Head of caudate nucleus (tissue), 42 donors: Measurements from ENCODE around the gene RND3.
A peak's percentile ranks its signal among the peaks of the same experiment; 100 is the strongest.

Experiments
- DNase-seq, 42 donors: peaks; one replicate each; pipeline versions ENCODE4 v3.0.0 to v3.0.0-alpha.2; 2020 to 2021; ENCODE audit warnings: mixed read lengths in 7 of 42
- intact Hi-C: fragments of 100-400 bp; cut with DNase I; formaldehyde crosslinking; loops from one replicate; pipeline ENCODE4 v1.15.0; 2022

The RND3 gene, protein sequence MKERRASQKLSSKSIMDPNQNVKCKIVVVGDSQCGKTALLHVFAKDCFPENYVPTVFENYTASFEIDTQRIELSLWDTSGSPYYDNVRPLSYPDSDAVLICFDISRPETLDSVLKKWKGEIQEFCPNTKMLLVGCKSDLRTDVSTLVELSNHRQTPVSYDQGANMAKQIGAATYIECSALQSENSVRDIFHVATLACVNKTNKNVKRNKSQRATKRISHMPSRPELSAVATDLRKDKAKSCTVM

DNA sequence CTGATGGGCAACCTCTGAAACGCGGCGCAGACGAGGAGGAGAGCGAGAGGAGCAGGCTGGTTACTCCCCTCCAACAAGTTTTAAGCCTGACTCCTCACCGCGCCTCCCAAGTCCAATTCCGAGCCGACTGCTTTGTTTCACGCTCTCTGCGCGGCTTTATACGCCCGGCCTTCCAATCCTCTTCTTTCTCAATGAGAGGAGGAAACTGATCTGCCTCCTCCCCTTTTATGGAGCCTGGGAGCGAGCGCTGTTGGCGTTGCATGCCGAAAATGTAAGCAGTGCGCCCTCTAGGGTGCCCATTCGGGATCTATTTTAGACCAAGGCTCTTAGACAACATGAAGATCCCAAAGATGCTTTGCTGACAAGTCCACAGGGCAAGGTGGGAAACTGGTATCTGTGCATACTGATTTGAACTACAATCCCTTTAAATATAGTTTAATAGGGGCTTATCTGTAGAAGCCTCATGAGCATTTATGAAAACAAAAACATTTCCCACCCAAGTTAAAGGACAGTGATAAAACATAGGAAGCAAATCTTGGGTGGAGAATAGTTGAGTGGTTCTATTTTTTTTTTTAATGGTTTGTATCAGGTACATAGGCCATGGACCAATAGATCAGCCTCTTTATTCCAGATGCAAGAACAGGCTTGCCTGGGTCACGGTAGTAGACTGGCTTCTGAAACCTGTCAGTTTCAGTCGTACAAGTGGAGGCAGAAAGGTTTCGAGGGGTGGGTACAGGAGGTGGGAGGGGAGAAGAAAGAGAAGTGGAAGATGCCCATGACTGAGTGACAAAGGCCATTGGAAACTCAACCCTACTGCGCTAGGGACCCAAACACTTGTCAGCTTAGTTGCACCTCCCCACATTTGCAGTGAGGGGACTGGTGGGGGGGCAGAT lies at the start of gene RND3:
RND3 (minus strand) TSS at position 131 of the 893 bp plus-strand sequence. CDS start 250 bp downstream, outside the sequence.
- intact Hi-C loops, result loop anchor here (5.0 kb wide), 1 partner anchor 890 kb away; no protein-coding TSS in a partner anchor
- peak; percentile 80 to 97 (median 92) for DNase-seq

DNA sequence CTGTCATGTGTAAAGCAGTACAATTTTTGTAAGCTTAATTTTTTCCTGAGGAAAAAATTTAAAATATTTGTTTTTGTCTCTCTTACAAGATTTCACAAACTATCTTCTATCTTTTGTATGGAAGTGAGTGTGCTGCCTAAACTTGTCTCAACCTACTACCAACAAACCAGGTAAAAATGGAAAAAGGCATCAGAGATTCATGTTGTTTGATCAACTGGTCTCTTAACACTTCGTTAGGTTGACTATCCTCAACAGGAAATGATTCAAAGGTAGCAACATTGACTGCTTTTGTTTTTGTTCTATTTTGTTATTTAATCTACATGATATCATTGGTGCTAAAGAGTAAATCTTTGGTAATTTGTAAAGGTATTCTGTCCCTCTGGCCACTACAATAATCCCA lies 47.7 kb upstream of the RND3 start:
- intact Hi-C loops, result no loop called here
- DNase-seq, result no peak

GRCh38 chr2:150532879-150533278 lies 45.4 kb upstream of the RND3 start:
- no peak for DNase-seq
- intact Hi-C loops, result no loop called here

GRCh38 chr2:150532020-150532419 lies 44.6 kb upstream of the RND3 start:
- intact Hi-C loops, result no loop called here
- no peak for DNase-seq

GRCh38 chr2:150531591-150531990 lies 44.1 kb upstream of the RND3 start:
- DNase-seq, result no peak
- intact Hi-C loops, result no loop called here

GRCh38 chr2:150530168-150530567 lies 42.7 kb upstream of the RND3 start:
- DNase-seq, result no peak
- intact Hi-C loops, result no loop called here

DNA sequence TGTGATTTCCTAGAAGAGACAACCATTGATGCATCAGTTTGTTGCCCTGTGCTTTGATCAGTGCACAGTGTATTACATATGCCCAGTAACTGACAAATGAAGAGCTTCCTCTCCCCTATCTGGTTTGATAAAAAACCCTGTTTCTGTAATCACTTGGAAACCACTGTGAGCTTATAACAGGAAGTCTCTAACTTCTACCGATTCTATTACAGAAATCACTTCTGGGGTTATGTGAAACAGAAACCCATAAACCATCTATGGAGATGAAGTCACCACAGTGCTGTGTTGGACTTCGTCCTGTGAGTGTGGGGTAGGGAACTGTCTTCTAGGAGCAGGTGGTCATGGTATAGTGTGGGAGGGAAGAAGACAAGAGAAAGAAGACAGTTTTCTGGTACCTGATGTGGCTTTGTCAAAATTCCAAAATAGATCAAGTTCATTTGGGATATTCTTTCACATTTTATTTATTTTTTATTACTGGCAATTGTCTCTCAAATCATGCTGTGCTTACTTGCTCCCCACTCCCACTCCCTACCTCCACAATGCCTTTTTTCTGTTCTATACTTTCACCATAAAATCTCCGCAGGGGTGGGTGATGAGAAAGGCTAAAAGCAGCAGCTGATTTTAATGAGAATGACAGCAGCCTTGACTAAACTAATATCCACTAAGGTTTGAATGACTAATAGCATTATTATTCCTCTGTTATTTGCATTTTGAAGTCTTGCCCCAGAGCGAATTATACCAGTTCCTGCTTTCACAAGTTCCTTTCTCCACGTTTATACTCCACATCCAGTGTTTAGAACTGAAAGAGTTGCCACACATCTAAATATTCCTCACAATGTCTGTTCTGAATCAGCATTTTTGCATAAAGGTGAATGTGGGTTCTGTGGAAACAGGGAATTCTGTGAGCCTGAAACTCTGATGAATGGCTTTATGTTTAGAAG lies 41.7 kb upstream of the RND3 start:
- no peak for DNase-seq
- intact Hi-C loops, result no loop called here

DNA sequence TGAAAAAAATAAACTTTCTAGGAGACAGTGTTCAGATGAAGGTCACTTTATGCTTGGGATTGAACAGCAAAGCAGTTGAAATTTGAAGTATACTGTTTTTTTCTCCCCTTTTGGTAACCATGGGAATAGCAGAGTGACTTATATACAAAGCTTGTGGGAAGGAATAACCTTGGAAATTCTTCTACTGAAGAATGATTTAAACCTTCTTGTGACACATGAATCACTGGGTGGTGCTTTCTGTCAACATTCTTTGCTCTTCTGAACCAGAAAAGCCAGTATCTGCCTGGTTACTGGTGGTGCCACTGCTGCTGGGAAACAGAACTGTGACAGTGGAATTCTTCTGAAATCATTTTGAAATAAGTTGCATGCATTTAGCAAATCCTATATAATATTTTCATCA lies 39.4 kb upstream of the RND3 start:
- intact Hi-C loops, result no loop called here
- peak in 10 of 42 donors; percentile 8 to 47 (median 22) for DNase-seq

- no peak for DNase-seq
- intact Hi-C loops, result no loop called here
These were observed 38.5 kb upstream of the RND3 start for GRCh38 chr2:150526006-150526405.

DNA sequence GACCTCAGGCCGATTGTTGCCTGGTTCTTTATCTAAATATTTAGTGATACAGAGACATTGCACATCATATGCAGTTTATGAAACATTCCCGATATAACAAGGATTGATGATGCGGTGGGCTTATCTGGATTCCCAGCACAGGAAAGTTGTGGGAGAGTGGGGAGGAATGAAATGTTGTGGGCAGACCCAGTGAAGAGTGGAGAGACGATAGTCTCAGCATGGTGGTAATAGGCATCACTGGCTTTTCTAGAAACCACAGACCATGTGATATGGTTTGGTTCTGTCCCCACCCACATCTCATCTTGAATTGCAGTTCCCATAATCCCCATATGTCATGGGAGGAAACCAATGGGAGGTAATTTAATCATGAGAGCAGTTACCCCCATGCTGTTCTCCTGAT lies 34.8 kb upstream of the RND3 start:
- intact Hi-C loops, result no loop called here
- DNase-seq, result no peak

- no peak for DNase-seq
- intact Hi-C loops, result no loop called here
These were observed 33.6 kb upstream of the RND3 start for GRCh38 chr2:150520887-150521664.

DNA sequence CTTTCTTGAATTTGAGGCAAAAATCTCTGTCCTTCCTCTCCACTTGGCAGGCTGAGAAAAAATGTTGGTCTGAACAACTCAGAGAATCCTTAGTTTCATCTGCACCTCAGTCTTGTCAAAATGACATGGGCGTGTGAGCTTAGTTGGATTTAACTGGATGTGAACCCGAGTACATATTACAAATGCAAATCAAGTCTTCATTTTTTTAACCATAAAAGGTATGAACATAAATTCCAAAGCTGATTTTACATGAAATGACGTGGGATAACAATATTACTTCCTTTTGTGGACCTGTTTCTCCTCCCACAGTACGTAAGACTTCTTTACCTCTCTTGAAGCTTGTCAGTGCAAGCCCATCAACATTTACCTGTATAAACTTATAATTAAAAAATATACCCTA lies 32.6 kb upstream of the RND3 start:
- intact Hi-C loops, result no loop called here
- DNase-seq, result peak in 6 of 42 donors; percentile 13 to 55 (median 22)

- DNase-seq, result no peak
- intact Hi-C loops, result no loop called here
These were observed 30.6 kb upstream of the RND3 start for GRCh38 chr2:150517951-150518680.

DNA sequence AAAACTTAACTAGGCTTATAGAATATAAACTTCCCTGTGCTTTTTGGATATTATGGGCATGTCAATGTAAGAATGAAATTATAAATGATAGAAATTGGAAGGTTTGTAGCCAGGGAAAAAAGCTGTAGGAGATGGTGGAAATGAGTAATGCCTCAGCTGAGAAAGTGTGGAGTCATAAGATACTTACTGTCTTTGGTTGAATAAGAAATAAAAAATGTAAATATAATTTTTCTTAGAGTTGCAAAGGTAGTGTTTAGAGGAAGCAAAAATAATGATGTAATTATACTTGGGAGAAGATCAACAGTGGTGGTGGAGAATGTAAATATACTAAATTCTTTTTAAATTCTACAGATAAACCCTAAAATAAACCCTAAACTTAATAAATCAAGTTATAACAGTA lies 26.2 kb upstream of the RND3 start:
- intact Hi-C loops, result no loop called here
- DNase-seq, result no peak

DNA sequence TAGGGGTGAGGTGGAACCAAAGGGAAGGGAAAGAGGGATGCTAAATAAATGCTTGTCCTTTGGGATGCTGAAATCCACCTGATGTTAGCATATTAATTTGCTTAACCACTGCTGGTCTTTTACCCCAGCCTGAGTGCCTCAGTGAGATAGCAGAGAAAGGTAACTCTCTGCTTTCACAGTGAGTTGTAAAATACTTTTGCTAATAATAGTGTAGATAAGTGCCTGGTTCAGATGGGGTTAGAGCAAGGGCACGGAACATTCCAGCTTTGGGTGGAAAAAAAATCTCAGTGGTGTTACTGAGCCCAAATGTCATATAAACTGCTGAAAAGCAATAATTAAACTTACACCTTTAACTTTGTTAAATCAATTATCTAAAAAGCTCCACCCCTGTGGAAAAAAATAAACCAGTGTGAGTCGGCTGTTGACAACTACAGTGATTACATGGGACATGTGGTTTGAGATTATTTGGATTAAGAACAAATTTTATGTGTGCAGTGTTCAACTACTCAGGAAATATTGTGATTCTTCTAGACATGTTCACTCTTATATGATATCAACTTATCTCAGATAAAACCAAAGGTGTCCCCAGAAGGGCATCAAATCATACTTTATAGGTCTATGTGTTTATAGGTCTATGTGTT lies 21.1 kb upstream of the RND3 start:
- intact Hi-C loops, result no loop called here
- DNase-seq, result no peak

GRCh38 chr2:150507071-150507470 lies 19.6 kb upstream of the RND3 start:
- intact Hi-C loops, result no loop called here
- no peak for DNase-seq

DNA sequence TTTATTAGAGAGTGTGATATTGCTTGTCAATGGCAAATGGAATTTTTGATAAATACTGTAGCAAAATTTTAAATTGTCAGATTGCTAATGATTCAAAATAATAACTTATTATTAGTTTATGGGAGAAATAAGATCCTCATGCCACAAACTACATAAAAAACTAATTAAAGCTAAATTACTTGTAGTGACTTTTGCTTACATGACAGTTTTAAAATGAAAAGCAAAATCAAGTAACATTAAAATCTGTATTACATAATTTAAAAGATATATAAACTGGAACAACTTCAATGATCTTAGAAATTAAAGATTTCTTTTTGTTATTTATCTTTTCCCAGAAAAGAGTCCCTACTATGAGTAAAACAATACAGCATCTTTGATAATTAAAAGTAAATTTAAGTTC lies 17.7 kb upstream of the RND3 start:
- intact Hi-C loops, result no loop called here
- DNase-seq, result no peak
